ENCODE results near the gene LIMS2. TPM values are rescaled to one million over a fixed set of nuclear protein-coding genes. Genes with fewer than 3 reads are reported as not detected.

Gene LIMS2
- total and polyA plus RNA-seq, 12 donors: 148 to 687 (median 160) TPM

GRCh38 chr2:127645026-127645394 lies 30.3 kb downstream of the LIMS2 start:
- Histone ChIP-seq H3K4me1 (peaks cover 37 to 97% (median 75%) of the 10 kb centered on the region in 9 donors), H3K4me3 (no peak overlapping the region), H3K9me3 (no peaks in the 10 kb centered on the region), H3K36me3 (peaks cover 0 to 57% (median under 1%) of the 10 kb centered on the region in 9 donors), H3K27ac (peak overlapping the region in 5 of 10 donors; percentile 15 to 95 (median 67)), H3K27me3 (no peaks in the 10 kb centered on the region)
- WGBS, 2 donors: 79 to 81% methylated on average over 1 of the region's 1 CpG
- no peak for DNase-seq
- ATAC-seq: no peak
- intact Hi-C loops (cut with DNase I): loop anchor here in 4 of 10 donors (5.0 to 10.0 kb wide), 3 partner anchors 50 to 120 kb away; partner anchors contain the start of gene IWS1 (in 1 of the 4)
- no peak for TF ChIP-seq CTCF (IDR thresholded peaks at IDR 0.05)

GRCh38 chr2:127644066-127645025 lies 31.0 kb downstream of the LIMS2 start:
- TF ChIP-seq CTCF (IDR thresholded peaks at IDR 0.05): peak in 5 of 9 donors; percentile 11 to 34 (median 21)
- H3K4me1 ChIP-seq: peaks cover 30 to 97% (median 69%) of the 10 kb centered on the region in 9 donors
- intact Hi-C loops (cut with DNase I): loop anchor here in 5 of 10 donors (5.0 to 10.0 kb wide), 4 partner anchors 33 to 120 kb away; partner anchors contain the start of genes IWS1 (in 1 of the 5) and LIMS2 (in 1 of the 5)
- no peaks in the 10 kb centered on the region for H3K27me3 ChIP-seq
- no peaks in the 10 kb centered on the region for H3K9me3 ChIP-seq
- ATAC-seq (no peak), DNase-seq (peak in 1 of 2 donors; percentile 8)
- peak overlapping the region in 8 of 10 donors; percentile 39 to 95 (median 72) for H3K27ac ChIP-seq
- 83 to 84% methylated on average over 19 of the region's 19 CpGs for WGBS, 2 donors
- H3K36me3 ChIP-seq: peaks cover 0 to 63% (median 5%) of the 10 kb centered on the region in 9 donors
- H3K4me3 ChIP-seq: no peak overlapping the region

GRCh38 chr2:127643439-127644065 lies 31.8 kb downstream of the LIMS2 start:
- Histone ChIP-seq H3K4me1 (peaks cover 27 to 98% (median 67%) of the 10 kb centered on the region in 9 donors), H3K36me3 (peaks cover 0 to 71% (median 4%) of the 10 kb centered on the region in 9 donors), H3K27me3 (no peaks in the 10 kb centered on the region), H3K4me3 (no peak overlapping the region), H3K27ac (peak overlapping the region in 9 of 10 donors; percentile 36 to 95 (median 72)), H3K9me3 (no peaks in the 10 kb centered on the region)
- intact Hi-C loops (cut with DNase I): loop anchor here in 4 of 10 donors (5.0 to 10.0 kb wide), 4 partner anchors 34 to 119 kb away; partner anchors contain the start of genes IWS1 (in 1 of the 4) and LIMS2 (in 1 of the 4)
- no peak for TF ChIP-seq CTCF (IDR thresholded peaks at IDR 0.05)
- peak in 1 of 2 donors; percentile 9 for DNase-seq
- 82 to 85% methylated on average over 15 of the region's 15 CpGs for WGBS, 2 donors
- no peak for ATAC-seq

All from heart right ventricle (tissue), 16 donors.